GM18861 (cell line): ENCODE results near the gene ASB10.

ENCODE experiments used
- ATAC-seq: cut with Tn5 transposase; IDR thresholded peaks from one replicate; pipeline ENCODE4 v1.9.1; 2021; ENCODE audit not compliant: unreplicated experiment

ASB10 gene

GRCh38 chr7:151137791-151138152, 49.3 kb downstream of the ASB10 start:
- no peak for ATAC-seq

- ATAC-seq = no peak
Observed at GRCh38 chr7:151137076-151137675, 49.9 kb downstream of the ASB10 start.

GRCh38 chr7:151135866-151136843, 50.9 kb downstream of the ASB10 start:
- no peak for ATAC-seq

- no peak for ATAC-seq
Observed at GRCh38 chr7:151135525-151135845, 51.6 kb downstream of the ASB10 start.

- no peak for ATAC-seq
Observed at GRCh38 chr7:151134743-151135524, 52.1 kb downstream of the ASB10 start.

GRCh38 chr7:151133986-151134742, 52.9 kb downstream of the ASB10 start:
- ATAC-seq = no peak

GRCh38 chr7:151133266-151133985, 53.6 kb downstream of the ASB10 start:
- ATAC-seq = no peak

GRCh38 chr7:151132461-151133205, 54.4 kb downstream of the ASB10 start:
- ATAC-seq = no peak

- no peak for ATAC-seq
Observed at GRCh38 chr7:151131592-151132293, 55.3 kb downstream of the ASB10 start.

- ATAC-seq = no peak
Observed at GRCh38 chr7:151131224-151131591, 55.8 kb downstream of the ASB10 start.

- ATAC-seq = no peak
Observed at GRCh38 chr7:151130741-151131157, 56.3 kb downstream of the ASB10 start.

- no peak for ATAC-seq
Observed at GRCh38 chr7:151129960-151130591, 57.0 kb downstream of the ASB10 start.

GRCh38 chr7:151129117-151129959, 57.7 kb downstream of the ASB10 start:
- ATAC-seq = no peak

- ATAC-seq = no peak
Observed at GRCh38 chr7:151128716-151129115, 58.3 kb downstream of the ASB10 start.

GRCh38 chr7:151128144-151128543, 58.9 kb downstream of the ASB10 start:
- no peak for ATAC-seq

GRCh38 chr7:151126491-151127137, 60.4 kb downstream of the ASB10 start:
- no peak for ATAC-seq

- no peak for ATAC-seq
Observed at GRCh38 chr7:151125846-151126481, 61.1 kb downstream of the ASB10 start.
